ENCODE results near the gene PRICKLE4. TPM values are rescaled to one million over a fixed set of nuclear protein-coding genes. Genes with fewer than 3 reads are reported as not detected.

Gene PRICKLE4
- total and polyA plus RNA-seq, 2 of the 13 experiments (the other 11 are each of a cell fraction or from before 2014, with no cell fraction given): 0.92 to 1.2 TPM

GRCh38 chr6:41787219-41787917, 6.8 kb downstream of the PRICKLE4 start, which contains the start of gene TOMM6 (continued):
- no peak for TF ChIP-seq PREB (CRISPR knock-in tag; IDR thresholded peaks at IDR 0.05)
- TF ChIP-seq ZNF781 (CRISPR knock-in tag; IDR thresholded peaks at IDR 0.05; ENCODE audit: borderline replicate concordance, not compliant biosample characterization): no peak
- TF ChIP-seq CBX2 (IDR thresholded peaks at IDR 0.05; ENCODE audit: low read depth, low read length): no peak
- TF ChIP-seq CBX2 (CRISPR knock-in tag; IDR thresholded peaks at IDR 0.05; ENCODE audit: low read depth): peak; percentile 92; the same call in 1 of the 2 replicates
- no peak for TF ChIP-seq ZNF207 (IDR thresholded peaks at IDR 0.05; ENCODE audit: borderline replicate concordance)
- no peak for TF ChIP-seq SOX13 (IDR thresholded peaks at IDR 0.05)
- TF ChIP-seq SOX13 (CRISPR knock-in tag; conservative IDR thresholded peaks at IDR 0.05 in 1 of 2, IDR thresholded peaks at IDR 0.05 in 1 of 2): peak in 1 of 2 experiments; percentile 68; a peak in 3 of 4 replicates
- peak; percentile 96 for TF ChIP-seq ZFY (CRISPR knock-in tag; IDR thresholded peaks at IDR 0.05)
- peak; percentile 69 for TF ChIP-seq TEAD3 (CRISPR knock-in tag; optimal IDR thresholded peaks at IDR 0.05; ENCODE audit: borderline replicate concordance)
- peak; percentile 68; the same call in 1 of the 2 replicates for TF ChIP-seq ZNF83 (CRISPR knock-in tag; IDR thresholded peaks at IDR 0.05; ENCODE audit: borderline replicate concordance)
- TF ChIP-seq ZNF576 (CRISPR knock-in tag; IDR thresholded peaks at IDR 0.05): no peak
- TF ChIP-seq ZFP37 (CRISPR knock-in tag; IDR thresholded peaks at IDR 0.05; ENCODE audit: borderline replicate concordance): 0 out of 2 replicates have a peak, but pooled peaks have one; percentile 28
- no peak for TF ChIP-seq ZNF282 (IDR thresholded peaks at IDR 0.05; ENCODE audit: partially characterized antibody)
- TF ChIP-seq MAFK (conservative IDR thresholded peaks at IDR 0.05 in 1 of 2, IDR thresholded peaks at IDR 0.05 in 1 of 2; ENCODE audit: low read length in 2 of 2): no peak
- 0 out of 2 replicates have a peak, but pooled peaks have one; percentile 71 for TF ChIP-seq BATF2 (CRISPR knock-in tag; IDR thresholded peaks at IDR 0.05)
- peak; percentile 62; the same call in 1 of the 2 replicates for TF ChIP-seq HOXD1 (CRISPR knock-in tag; IDR thresholded peaks at IDR 0.05)
- TF ChIP-seq FOXK1 (CRISPR knock-in tag; IDR thresholded peaks at IDR 0.05; ENCODE audit: borderline replicate concordance, low read depth): peak; percentile 93; the same call in 1 of the 2 replicates
- TF ChIP-seq ARID3A (IDR thresholded peaks at IDR 0.05; ENCODE audit: low read depth, low read length): no peak; the same call in 1 of the 2 replicates
- peak; percentile 48 for TF ChIP-seq RBM39 (IDR thresholded peaks at IDR 0.05; ENCODE audit: low read depth, low read length, poor library complexity, severe bottlenecking)
- no peak for TF ChIP-seq SRSF1 (optimal IDR thresholded peaks at IDR 0.05; ENCODE audit: low read depth, low read length)
- peak; percentile 79; the same call in 1 of the 2 replicates for TF ChIP-seq RXRB (CRISPR knock-in tag; IDR thresholded peaks at IDR 0.05; ENCODE audit: borderline replicate concordance)
- TF ChIP-seq TRIM24 (CRISPR knock-in tag; IDR thresholded peaks at IDR 0.05): no peak
- no peak for TF ChIP-seq HHEX (CRISPR knock-in tag; IDR thresholded peaks at IDR 0.05)
- no peak for TF ChIP-seq ZNF3 (CRISPR knock-in tag; IDR thresholded peaks at IDR 0.05)
- TF ChIP-seq JUND (CRISPR knock-in tag; IDR thresholded peaks at IDR 0.05): no peak
- TF ChIP-seq ZMAT5 (CRISPR knock-in tag; IDR thresholded peaks at IDR 0.05; ENCODE audit: borderline replicate concordance, low read depth): no peak
- TF ChIP-seq KLF15 (CRISPR knock-in tag; IDR thresholded peaks at IDR 0.05; ENCODE audit: borderline replicate concordance): no peak

Data from HepG2 (cell line).